Measurements from ENCODE around the gene CWC27.

CWC27 gene

DNA sequence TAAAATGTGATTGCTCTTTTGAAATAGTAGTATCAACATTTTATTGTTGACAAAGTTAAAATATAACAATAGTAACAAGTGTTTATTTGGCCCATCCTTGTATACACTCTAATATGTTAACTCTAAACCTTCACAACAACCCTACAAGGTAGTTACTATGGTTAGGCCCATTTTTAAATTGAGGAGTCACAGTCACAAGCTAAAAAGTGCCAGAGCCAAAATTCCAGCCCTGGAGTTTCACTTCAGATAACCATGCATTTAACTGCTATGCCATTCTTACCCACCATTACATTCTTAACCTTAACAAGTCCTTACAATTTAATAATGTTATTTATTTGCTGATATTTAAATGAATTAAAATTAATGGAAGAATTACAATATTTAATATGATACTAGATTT is 91.2 kb downstream of the CWC27 start:
- TF ChIP-seq, protein P1, sequence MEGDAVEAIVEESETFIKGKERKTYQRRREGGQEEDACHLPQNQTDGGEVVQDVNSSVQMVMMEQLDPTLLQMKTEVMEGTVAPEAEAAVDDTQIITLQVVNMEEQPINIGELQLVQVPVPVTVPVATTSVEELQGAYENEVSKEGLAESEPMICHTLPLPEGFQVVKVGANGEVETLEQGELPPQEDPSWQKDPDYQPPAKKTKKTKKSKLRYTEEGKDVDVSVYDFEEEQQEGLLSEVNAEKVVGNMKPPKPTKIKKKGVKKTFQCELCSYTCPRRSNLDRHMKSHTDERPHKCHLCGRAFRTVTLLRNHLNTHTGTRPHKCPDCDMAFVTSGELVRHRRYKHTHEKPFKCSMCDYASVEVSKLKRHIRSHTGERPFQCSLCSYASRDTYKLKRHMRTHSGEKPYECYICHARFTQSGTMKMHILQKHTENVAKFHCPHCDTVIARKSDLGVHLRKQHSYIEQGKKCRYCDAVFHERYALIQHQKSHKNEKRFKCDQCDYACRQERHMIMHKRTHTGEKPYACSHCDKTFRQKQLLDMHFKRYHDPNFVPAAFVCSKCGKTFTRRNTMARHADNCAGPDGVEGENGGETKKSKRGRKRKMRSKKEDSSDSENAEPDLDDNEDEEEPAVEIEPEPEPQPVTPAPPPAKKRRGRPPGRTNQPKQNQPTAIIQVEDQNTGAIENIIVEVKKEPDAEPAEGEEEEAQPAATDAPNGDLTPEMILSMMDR (IDR thresholded peaks at IDR 0.05; ENCODE audit: control extremely low read depth, extremely low read depth, low read depth, missing control alignments) = no peak
- CTCF ChIA-PET = no interaction called here
- no peak for DNase-seq (ENCODE audit: extremely low spot score)
- POLR2A ChIA-PET = no interaction called here

DNA sequence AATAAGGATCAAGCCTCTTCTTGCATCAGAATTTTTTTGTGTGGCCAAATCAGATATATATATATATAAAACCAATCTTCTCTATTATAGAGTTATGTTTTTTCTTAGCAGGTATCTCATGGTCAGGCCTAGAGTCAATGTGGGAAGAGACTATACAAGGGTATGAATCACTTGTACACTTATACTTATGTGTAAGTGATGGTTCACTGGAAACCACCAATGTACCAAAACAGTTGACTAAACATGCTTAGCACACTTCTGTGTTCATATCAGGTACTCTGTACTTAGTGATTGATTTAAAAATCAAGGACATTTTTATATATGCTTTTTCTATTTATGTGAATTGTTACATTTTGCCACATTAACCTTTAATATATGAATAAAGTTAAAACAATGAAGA is 92.6 kb downstream of the CWC27 start:
- no peak for DNase-seq (ENCODE audit: extremely low spot score)
- TF ChIP-seq, protein P1 (IDR thresholded peaks at IDR 0.05; ENCODE audit: control extremely low read depth, extremely low read depth, low read depth, missing control alignments) = no peak
- POLR2A ChIA-PET = no interaction called here
- CTCF ChIA-PET = no interaction called here

DNA sequence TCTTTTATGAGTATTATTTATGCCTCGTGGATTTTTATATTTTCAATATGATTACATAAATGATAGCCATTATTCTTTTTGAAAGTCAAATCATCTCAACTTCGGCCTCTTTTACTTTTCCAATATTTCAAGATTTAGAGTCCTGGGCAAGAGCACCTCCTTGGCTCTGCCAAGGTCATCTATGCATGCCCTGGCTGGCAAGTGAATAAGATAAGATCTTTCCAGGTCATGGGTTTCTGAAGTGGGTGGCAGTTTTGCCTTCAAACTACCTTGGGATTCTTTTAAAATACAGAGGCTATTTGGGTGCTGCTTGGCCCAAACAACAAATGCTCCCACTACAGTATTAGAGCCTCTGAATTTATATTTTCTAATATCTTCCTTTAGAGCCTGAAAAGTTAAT is 95.4 kb downstream of the CWC27 start:
- CTCF ChIA-PET = no interaction called here
- POLR2A ChIA-PET = no interaction called here
- TF ChIP-seq, protein P1 (IDR thresholded peaks at IDR 0.05; ENCODE audit: control extremely low read depth, extremely low read depth, low read depth, missing control alignments) = no peak
- no peak for DNase-seq (ENCODE audit: extremely low spot score)

DNA sequence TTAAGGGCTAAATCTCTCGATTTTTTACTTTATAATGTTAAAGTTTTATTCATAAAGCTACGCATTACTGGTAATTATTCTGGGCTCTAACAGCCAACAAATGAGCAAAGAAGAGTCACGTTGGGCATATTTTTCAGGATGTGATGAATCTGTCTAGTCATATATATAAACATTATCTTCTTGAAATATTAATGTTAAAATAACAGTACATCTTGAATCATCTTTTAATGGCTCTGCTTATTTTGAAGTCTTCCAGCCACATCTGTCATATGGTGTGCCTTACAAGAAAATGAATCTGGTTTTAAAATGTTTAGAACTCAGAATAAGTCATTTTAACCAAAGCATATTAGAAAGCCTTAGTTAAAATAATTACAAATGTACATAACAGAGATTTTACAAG is 96.9 kb downstream of the CWC27 start:
- ChIA-PET POLR2A (no interaction called here), CTCF (no interaction called here)
- TF ChIP-seq, protein P1 (IDR thresholded peaks at IDR 0.05; ENCODE audit: control extremely low read depth, extremely low read depth, low read depth, missing control alignments) = no peak
- no peak for DNase-seq (ENCODE audit: extremely low spot score)

- no peak for DNase-seq (ENCODE audit: extremely low spot score)
- TF ChIP-seq, protein P1 (IDR thresholded peaks at IDR 0.05; ENCODE audit: control extremely low read depth, extremely low read depth, low read depth, missing control alignments) = no peak
- POLR2A ChIA-PET = no interaction called here
- CTCF ChIA-PET = no interaction called here
These were observed 100.7 kb downstream of the CWC27 start for GRCh38 chr5:64869419-64869818.

DNA sequence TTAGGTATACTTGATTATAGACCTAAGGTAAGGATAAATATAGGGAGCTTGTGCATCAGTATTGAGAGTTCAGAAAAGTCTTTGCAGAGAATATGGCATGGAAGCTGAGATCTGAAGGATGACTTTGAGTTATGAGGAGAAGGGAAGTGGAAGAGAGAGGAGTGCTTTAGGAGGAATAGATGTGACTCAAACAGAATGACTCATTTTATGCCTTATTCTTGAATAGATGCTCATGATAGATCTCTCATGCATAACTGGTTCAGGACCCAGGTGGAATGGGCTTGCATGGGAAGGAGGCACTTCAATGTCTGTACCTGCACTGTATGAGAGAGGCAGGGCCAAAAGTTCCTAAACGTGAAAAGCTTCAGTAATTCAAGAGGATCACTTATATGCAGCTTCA is 103.3 kb downstream of the CWC27 start:
- POLR2A ChIA-PET = no interaction called here
- TF ChIP-seq, protein P1 (IDR thresholded peaks at IDR 0.05; ENCODE audit: control extremely low read depth, extremely low read depth, low read depth, missing control alignments) = no peak
- DNase-seq (ENCODE audit: extremely low spot score) = no peak
- CTCF ChIA-PET = no interaction called here

DNA sequence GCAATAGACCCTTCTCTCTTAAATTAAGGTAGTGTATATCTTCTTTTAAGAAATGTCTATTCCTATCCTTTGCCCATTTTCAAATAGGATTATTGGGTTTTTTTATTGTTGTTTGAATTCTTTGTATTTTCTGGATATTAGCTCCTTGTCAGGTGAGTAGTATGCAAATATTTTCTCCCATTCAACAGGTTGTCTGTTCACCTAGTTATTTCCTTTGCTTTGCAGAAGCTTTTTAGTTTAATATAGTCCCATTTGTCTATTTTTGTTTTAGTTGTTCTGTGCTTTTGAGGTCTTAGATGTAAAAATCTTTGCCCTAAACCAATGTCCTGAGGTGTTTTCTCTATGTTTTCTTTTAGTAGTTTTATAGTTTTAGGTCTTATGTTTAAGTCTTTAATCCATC is 104.7 kb downstream of the CWC27 start:
- TF ChIP-seq, protein P1 (IDR thresholded peaks at IDR 0.05; ENCODE audit: control extremely low read depth, extremely low read depth, low read depth, missing control alignments) = no peak
- no peak for DNase-seq (ENCODE audit: extremely low spot score)
- POLR2A ChIA-PET = no interaction called here
- CTCF ChIA-PET = no interaction called here

Measured in GM10248 (cell line).